Measurements from ENCODE around the gene FRZB.

The FRZB gene

DNA sequence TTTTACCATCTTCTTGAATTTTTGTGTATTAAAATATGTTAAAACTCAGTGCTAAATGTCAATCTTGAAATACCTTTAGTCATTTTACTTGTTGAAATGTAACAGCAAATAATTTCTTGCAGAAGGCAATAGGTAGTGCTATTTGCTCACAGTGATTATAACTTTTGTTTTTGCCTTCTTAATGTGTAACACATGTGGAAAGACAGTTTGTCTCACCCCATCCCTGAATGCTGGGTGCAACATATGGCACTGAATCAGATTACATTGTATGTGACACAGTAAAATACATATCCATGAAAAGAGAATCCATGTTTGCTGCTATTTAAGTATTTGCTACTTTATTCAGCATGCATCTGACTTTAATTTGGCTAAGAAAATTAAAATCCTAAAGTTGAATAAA is 35.3 kb downstream of the FRZB start:
- TF ChIP-seq, protein P1, sequence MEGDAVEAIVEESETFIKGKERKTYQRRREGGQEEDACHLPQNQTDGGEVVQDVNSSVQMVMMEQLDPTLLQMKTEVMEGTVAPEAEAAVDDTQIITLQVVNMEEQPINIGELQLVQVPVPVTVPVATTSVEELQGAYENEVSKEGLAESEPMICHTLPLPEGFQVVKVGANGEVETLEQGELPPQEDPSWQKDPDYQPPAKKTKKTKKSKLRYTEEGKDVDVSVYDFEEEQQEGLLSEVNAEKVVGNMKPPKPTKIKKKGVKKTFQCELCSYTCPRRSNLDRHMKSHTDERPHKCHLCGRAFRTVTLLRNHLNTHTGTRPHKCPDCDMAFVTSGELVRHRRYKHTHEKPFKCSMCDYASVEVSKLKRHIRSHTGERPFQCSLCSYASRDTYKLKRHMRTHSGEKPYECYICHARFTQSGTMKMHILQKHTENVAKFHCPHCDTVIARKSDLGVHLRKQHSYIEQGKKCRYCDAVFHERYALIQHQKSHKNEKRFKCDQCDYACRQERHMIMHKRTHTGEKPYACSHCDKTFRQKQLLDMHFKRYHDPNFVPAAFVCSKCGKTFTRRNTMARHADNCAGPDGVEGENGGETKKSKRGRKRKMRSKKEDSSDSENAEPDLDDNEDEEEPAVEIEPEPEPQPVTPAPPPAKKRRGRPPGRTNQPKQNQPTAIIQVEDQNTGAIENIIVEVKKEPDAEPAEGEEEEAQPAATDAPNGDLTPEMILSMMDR (IDR thresholded peaks at IDR 0.05; ENCODE audit: low read length), result no peak
- no peak for TF ChIP-seq EZH2 (optimal IDR thresholded peaks at IDR 0.05; ENCODE audit: low read depth, low read length)
- no peak for TF ChIP-seq EZH2phosphoT487 (IDR thresholded peaks at IDR 0.05; ENCODE audit: low read length)

DNA sequence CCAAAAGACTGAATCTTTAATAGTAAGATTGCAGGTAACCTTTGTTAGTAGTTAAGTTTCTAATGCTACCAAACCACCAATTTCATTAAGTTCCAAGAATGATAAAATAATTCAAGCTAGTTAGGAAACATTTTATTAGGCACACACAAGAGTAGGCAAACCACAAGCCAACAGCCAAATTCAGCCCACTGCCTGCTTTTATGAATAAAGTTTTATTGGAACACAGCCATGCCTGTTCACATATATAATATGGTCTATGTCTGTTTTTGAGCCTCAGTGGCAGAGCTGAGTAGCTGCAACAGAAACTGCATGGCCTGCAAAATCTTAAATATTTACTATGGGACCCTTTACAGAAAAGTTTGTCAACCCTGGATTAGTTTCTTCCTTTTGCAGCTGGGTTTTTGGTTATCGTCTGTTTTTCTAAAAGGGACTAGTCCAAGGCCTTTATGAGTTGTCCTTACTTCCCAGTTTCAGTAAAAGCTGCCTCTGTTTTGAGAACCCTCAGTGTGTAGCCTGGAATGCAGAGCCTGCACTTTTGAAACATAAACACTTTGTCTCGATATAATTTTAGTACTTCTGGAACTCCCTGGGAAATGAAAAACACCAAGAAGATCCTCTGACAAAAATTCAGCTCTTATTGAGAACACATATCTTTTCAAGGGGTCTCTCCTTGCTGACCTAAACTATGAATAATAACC is 39.1 kb downstream of the FRZB start:
- no peak for TF ChIP-seq EZH2phosphoT487 (IDR thresholded peaks at IDR 0.05; ENCODE audit: low read length)
- TF ChIP-seq, protein P1 (IDR thresholded peaks at IDR 0.05; ENCODE audit: low read length), result no peak
- TF ChIP-seq EZH2 (optimal IDR thresholded peaks at IDR 0.05; ENCODE audit: low read depth, low read length), result no peak
- no peak overlapping the region for H3K4me3 ChIP-seq (ENCODE audit: low read length)
- no peak overlapping the region for H3K27ac ChIP-seq (ENCODE audit: low read length)
- no peaks in the 10 kb centered on the region for H3K79me2 ChIP-seq (ENCODE audit: low read length)
- H3F3A ChIP-seq (ENCODE audit: insufficient read depth, low read length), result no peaks in the 10 kb centered on the region
- DNase-seq, result no peak
- H3K36me3 ChIP-seq (replicated peaks; ENCODE audit: insufficient read depth, low read length), result no peaks in the 10 kb centered on the region
- H2AFZ ChIP-seq (ENCODE audit: low read length), result no peak overlapping the region
- no peak overlapping the region for H3K4me2 ChIP-seq (ENCODE audit: low read depth, low read length)
- H3K9me2 ChIP-seq (replicated peaks; ENCODE audit: insufficient read depth, low read length), result no peaks in the 10 kb centered on the region
- no peaks in the 10 kb centered on the region for H3K27me3 ChIP-seq (replicated peaks; ENCODE audit: insufficient read depth, low read length)
- H3K9me3 ChIP-seq (replicated peaks; ENCODE audit: insufficient read depth, low read length), result no peaks in the 10 kb centered on the region
- H3K9ac ChIP-seq (ENCODE audit: low read length), result no peak overlapping the region
- H3K4me1 ChIP-seq (ENCODE audit: low read length), result no peaks in the 10 kb centered on the region
- H4K20me1 ChIP-seq (ENCODE audit: insufficient read depth, low read length), result no peaks in the 10 kb centered on the region

More for the DNA sequence above, 35.3 kb downstream of the FRZB start:
- Histone ChIP-seq H4K20me1 (ENCODE audit: insufficient read depth, low read length) (no peaks in the 10 kb centered on the region), H3K9me3 (replicated peaks; ENCODE audit: insufficient read depth, low read length) (no peaks in the 10 kb centered on the region), H3K9me2 (replicated peaks; ENCODE audit: insufficient read depth, low read length) (no peaks in the 10 kb centered on the region), H3F3A (ENCODE audit: insufficient read depth, low read length) (no peaks in the 10 kb centered on the region), H3K4me3 (ENCODE audit: low read length) (no peak overlapping the region), H3K27me3 (replicated peaks; ENCODE audit: insufficient read depth, low read length) (no peaks in the 10 kb centered on the region), H3K79me2 (ENCODE audit: low read length) (no peaks in the 10 kb centered on the region), H3K9ac (ENCODE audit: low read length) (no peak overlapping the region), H3K36me3 (replicated peaks; ENCODE audit: insufficient read depth, low read length) (no peaks in the 10 kb centered on the region), H3K27ac (ENCODE audit: low read length) (no peak overlapping the region), H3K4me1 (ENCODE audit: low read length) (no peaks in the 10 kb centered on the region), H3K4me2 (ENCODE audit: low read depth, low read length) (no peak overlapping the region), H2AFZ (ENCODE audit: low read length) (no peak overlapping the region)
- DNase-seq, result no peak

DNA sequence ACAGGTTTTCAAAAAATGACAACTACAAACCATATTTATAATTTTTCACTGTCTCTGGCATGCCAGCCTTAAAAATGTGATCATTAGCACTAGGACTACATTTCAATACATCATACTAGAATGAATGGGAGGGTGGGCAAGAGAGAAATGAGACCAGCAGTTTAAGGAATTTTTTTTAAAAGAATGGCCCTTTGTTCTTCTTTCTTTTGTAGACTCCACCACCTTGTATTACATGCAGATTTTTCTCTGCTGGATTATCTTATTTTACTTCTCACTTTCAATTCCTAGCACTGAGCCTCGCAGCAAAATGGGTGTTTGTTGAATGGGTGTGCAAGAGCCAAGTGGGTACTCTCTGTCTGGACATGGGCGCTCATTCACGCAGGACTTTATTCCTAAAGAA is 39.9 kb downstream of the FRZB start:
- TF ChIP-seq, protein P1 (IDR thresholded peaks at IDR 0.05; ENCODE audit: low read length), result no peak
- TF ChIP-seq EZH2 (optimal IDR thresholded peaks at IDR 0.05; ENCODE audit: low read depth, low read length) (no peak), EZH2phosphoT487 (IDR thresholded peaks at IDR 0.05; ENCODE audit: low read length) (no peak)
- Histone ChIP-seq H3K9ac (ENCODE audit: low read length) (no peak overlapping the region), H3K4me1 (ENCODE audit: low read length) (no peaks in the 10 kb centered on the region), H3F3A (ENCODE audit: insufficient read depth, low read length) (no peaks in the 10 kb centered on the region), H3K9me3 (replicated peaks; ENCODE audit: insufficient read depth, low read length) (no peaks in the 10 kb centered on the region), H3K9me2 (replicated peaks; ENCODE audit: insufficient read depth, low read length) (no peaks in the 10 kb centered on the region), H4K20me1 (ENCODE audit: insufficient read depth, low read length) (no peaks in the 10 kb centered on the region), H2AFZ (ENCODE audit: low read length) (no peak overlapping the region), H3K27me3 (replicated peaks; ENCODE audit: insufficient read depth, low read length) (no peaks in the 10 kb centered on the region), H3K79me2 (ENCODE audit: low read length) (no peaks in the 10 kb centered on the region), H3K27ac (ENCODE audit: low read length) (no peak overlapping the region), H3K36me3 (replicated peaks; ENCODE audit: insufficient read depth, low read length) (no peaks in the 10 kb centered on the region), H3K4me2 (ENCODE audit: low read depth, low read length) (no peak overlapping the region), H3K4me3 (ENCODE audit: low read length) (no peak overlapping the region)
- DNase-seq, result no peak
